ENCODE measurements around the gene GPSM3.

GPSM3 gene

DNA sequence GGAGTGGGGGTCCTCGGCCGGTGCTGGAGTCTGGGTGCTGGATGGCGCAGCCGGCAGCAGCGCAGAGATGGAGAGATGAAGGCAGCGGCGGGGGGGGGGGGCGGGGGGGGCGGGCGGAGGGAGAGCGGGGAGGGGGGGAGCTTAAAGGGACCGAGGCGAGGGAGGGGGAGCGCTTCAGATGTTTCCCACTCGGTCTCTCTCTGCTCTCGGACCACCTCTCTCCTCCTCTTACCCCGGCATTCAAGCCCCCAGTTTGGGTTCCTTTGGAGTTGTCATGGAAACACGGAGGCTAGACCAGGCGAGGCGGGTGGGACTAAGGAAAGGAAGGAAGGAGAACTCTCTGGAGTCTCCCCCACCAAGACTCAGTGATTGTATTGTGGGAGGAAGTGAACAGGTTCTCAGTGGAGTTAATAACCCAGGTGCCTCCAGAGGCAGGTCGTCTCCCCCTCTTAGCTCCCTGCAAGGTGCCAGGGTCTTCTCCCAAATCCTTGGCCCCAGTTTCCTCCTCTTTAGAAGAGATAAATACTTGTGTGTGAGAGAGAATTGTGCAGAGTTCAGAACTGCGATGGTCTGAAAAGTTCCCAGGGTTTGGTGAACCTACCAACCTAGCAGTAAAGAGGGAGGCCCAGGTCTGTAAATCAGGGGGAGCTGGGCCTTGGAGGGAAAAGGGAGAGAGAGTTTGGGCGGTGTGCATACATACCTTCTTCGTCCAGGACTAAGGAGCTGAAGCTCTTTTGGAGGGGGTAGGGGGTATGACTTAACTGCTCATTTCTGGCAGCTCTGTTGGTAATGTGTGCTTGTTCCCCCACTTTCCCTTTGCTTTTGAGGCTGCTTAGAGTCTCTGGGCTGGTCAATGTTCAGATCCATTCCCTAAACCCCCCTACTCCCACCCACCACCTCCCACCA lies 40.3 kb downstream of the GPSM3 start, which contains the start of gene PRRT1:
TSS of gene PRRT1 (minus strand) at position 77 of the 906 bp plus-strand sequence. CDS start 112 bp downstream, outside the sequence.
- H3K4me3 ChIP-seq (ENCODE audit: low read depth, low read length), result no peak within 1 kb of the TSS
- TF ChIP-seq CTCF (IDR thresholded peaks at IDR 0.05; ENCODE audit: borderline replicate concordance, insufficient read depth, low read depth, low read length), result no peak

DNA sequence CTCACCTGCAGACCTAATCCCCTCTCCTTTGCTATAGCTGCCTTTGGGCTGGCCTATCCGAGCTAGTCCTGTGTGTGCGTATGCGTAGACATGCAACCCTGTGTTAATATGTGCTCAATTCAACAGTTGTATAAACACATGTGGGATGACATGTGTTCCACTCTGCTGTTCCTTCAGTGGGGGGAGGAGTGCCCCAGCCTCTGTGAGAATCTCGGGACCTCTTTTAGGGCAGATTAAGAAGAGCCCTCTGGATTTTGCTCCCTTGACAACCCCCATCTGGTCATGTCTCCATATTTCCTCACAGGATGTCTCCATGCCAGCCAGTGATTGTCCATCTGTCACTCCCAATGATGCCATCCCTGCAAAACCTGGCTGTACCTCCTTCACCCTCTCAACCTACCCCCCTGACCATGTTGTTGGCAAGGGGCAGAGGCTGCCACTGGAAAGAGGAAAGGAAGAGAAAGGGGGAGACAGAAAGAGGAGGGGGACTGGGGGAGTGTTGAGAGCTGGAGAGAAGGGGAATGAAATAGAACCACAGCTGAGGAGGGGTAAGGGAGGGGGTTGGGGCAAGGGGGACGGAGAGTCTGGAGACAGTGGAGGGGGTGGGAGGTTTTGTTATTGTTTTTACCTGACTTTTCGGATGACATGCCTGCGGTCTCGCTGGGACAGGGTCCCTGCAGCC lies 41.1 kb downstream of the GPSM3 start:
- no peak overlapping the region for H3K4me3 ChIP-seq (ENCODE audit: low read depth, low read length)
- no peak for TF ChIP-seq CTCF (IDR thresholded peaks at IDR 0.05; ENCODE audit: borderline replicate concordance, insufficient read depth, low read depth, low read length)

DNA sequence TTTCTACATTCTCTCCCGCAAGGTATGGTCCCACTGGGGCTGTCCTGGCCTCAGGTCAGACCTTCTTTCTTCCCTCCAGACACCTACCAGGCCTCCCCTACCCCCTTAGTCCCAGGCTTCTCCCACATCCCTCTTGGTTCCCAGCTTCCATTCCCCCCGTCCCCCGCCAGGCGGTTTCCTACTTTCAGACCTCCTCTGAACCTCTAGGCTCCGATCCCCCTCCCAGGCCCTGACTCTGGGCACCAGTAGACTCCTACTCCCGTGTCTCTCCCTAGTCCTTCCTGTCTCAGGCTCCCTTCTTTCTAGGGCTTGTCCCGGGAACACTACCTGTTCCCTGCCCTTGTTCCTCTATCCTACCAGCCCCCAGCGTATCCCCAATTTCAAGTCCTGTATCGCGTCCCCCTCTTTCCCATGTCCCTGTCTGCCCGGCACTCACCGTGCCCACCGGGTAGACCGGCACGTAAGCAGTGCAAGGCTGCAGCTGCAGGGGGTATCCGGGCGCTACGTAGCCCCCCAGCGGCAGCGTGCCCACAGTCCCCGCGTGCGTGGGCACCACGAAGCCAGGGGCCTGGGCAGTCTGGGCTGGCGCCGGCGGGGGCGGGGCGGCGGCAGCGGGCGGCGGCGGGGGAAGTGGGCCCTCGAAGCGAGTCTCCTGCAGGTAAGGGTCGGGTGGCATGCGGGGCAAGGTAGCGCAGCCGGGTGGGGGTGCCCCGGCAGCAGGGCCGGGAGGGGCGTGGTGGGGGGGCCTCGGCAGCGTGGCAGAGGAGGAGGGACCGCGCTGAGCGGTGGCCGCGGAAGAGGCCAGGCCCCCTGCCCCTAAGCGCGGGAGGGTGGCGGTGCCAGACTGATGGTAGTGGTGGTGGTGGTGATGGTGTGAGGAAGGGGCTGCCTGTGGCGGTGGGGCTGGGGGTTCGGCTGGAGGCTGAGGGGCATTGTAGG lies 42.2 kb downstream of the GPSM3 start:
- no peak for TF ChIP-seq CTCF (IDR thresholded peaks at IDR 0.05; ENCODE audit: borderline replicate concordance, insufficient read depth, low read depth, low read length)
- H3K4me3 ChIP-seq (ENCODE audit: low read depth, low read length), result no peak overlapping the region

GRCh38 chr6:32149092-32149755 lies 43.2 kb downstream of the GPSM3 start:
- TF ChIP-seq CTCF (IDR thresholded peaks at IDR 0.05; ENCODE audit: borderline replicate concordance, insufficient read depth, low read depth, low read length), result no peak
- no peak overlapping the region for H3K4me3 ChIP-seq (ENCODE audit: low read depth, low read length)

DNA sequence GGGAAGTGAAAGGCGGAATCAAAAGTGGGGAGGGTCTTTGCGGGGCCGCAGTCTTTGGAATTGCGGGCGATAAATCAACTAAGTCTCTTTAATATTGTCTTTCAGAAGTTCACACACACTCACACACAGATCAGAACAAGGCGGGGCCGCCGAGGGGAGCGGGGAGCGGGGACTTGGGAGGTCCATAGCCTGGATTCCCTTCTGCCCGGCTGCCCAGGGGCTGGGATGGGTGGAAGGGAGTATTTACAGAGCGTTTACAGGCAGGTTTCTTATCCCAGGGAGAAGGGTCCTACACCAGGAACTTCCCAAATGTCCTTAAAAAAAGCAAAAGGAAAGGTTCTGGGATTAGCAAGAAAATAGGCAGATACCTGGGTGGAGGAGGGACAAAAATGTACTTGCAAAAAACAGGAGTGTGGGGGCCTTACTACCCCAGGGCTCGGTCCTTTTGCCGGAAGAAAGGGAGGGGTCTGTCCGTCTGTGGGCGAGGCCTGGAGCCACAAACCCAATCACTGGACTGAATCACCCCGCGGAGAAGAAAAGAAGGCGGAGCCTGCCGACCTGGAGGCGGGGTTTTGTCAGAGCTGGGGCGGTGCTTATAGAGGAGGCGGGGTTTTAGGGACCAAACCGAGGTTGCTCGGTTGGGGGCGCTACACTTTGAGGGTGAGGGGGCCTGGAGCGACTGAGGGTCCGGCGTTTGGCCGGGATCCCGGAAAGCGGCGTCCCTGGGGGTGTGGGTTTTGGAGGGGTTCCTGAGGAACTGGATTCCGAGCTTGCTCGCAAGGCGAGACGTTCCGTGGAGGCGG lies 44.0 kb downstream of the GPSM3 start:
- no peak for TF ChIP-seq CTCF (IDR thresholded peaks at IDR 0.05; ENCODE audit: borderline replicate concordance, insufficient read depth, low read depth, low read length)
- H3K4me3 ChIP-seq (ENCODE audit: low read depth, low read length), result no peak overlapping the region

Measured in GM12875 (cell line).